ENCODE results near the gene CD79B.

GRCh38 chr17:63955232-63955631 is 23.1 kb upstream of the CD79B start:
- TF ChIP-seq CTCF (optimal IDR thresholded peaks at IDR 0.05 in 1 of 3, IDR thresholded peaks at IDR 0.05 in 1 of 3, conservative IDR thresholded peaks at IDR 0.05 in 1 of 3; ENCODE audit: extremely low read depth in 1 of 3, insufficient read depth in 2 of 3, low read length in 3 of 3) (no peak), EZH2 (IDR thresholded peaks at IDR 0.05; ENCODE audit: low read length) (no peak)

Data from keratinocyte (primary cell).